ENCODE measurements around the gene TMEM208. TPM values are rescaled to one million over a fixed set of nuclear protein-coding genes. Genes with fewer than 3 reads are reported as not detected.

TMEM208 gene
- total RNA-seq, 1 experiment from 2014 or later, result 53.5 TPM

DNA sequence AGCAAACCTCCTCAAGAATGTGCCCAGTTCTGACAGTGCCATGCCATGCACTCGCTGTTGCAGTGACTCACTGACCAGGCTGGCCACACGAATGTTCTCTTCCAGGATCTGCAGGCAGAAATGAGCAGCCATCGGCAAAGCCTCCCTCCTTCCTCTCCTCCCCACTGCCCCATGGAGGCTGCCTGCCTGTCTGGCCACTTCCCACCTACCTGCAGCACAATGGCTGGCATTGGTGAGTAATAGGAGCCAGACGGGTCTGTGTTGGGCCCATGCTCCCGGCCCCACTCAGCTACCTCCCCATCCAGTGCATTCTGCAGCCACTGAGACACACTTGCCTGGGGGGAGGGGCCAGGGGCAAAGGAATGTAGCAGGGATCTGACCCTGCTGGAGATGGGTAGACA lies 40.4 kb upstream of the TMEM208 start:
- Mint-ChIP-seq H3K36me3 (ENCODE audit: insufficient read depth, unreplicated experiment) (peaks cover 3% of the 10 kb centered on the region), H3K27ac (ENCODE audit: unreplicated experiment) (no peak overlapping the region), H3K4me3 (ENCODE audit: low read depth, unreplicated experiment) (no peak overlapping the region), H3K27me3 (ENCODE audit: unreplicated experiment) (peaks cover 12% of the 10 kb centered on the region), H3K4me1 (ENCODE audit: low read depth, unreplicated experiment) (peaks cover 16% of the 10 kb centered on the region), H3K9me3 (ENCODE audit: low read depth, unreplicated experiment) (no peaks in the 10 kb centered on the region)
- CTCF ChIA-PET, result interaction anchor here (1.0 to 1.2 kb wide), 2 partner anchors 10 to 211 kb away, joined by 3 read pairs; no protein-coding TSS in a partner anchor
- no peak for DNase-seq
- TF ChIP-seq CTCF (IDR thresholded peaks at IDR 0.05; ENCODE audit: unreplicated experiment), result no peak
- no TSS peak for BruUV-seq (replicated peaks)
- intact Hi-C loops (cut with micrococcal nuclease; ENCODE audit: unreplicated experiment), result loop anchor here (5.0 kb wide), 2 partner anchors 169 to 239 kb away; no protein-coding TSS in a partner anchor

DNA sequence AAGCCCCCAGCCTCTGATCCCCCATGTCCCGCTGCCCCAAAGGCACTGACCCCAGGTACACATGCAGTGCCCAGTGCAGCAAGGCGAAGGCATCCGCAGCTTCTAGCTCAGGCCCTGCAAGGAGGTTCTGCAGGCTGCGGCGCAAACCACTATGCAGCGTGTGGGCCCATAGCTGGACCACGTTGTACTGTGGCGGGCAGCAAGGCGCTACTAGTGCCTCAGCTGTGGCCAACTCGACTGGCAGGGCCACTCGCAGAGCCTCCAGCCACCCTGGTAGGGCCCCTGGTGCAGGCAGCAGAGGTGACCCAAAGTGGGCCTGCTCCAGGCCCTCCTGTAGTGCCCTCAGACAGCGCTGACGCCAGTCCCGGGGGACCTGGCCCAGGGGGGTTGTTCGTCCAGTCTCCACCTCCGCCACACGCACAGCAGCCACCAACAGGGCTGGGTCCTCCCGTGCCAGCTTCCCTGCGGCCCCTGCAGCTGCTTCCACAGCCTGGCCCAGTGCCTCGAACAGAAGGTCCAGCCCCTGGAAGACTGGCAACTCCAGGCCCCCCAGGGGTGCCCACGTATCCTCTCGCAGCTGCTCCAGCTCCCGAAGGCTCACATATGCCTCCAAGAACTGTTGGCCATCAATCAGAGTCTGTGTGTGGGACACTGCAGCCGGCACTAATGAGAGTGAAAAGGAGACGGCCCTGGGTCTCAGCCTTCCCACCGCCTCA lies 39.6 kb upstream of the TMEM208 start:
- TF ChIP-seq CTCF (IDR thresholded peaks at IDR 0.05; ENCODE audit: unreplicated experiment), result no peak
- H3K27ac Mint-ChIP-seq (ENCODE audit: unreplicated experiment), result no peak overlapping the region
- CTCF ChIA-PET, result interaction anchor here (1.0 kb wide), 1 partner anchor 9 kb away, joined by 3 read pairs; no protein-coding TSS in a partner anchor
- DNase-seq, result no peak
- intact Hi-C loops (cut with micrococcal nuclease; ENCODE audit: unreplicated experiment), result loop anchor here (5.0 kb wide), 2 partner anchors 170 to 240 kb away; no protein-coding TSS in a partner anchor
- no TSS peak for BruUV-seq (replicated peaks)
- H3K4me1 Mint-ChIP-seq (ENCODE audit: low read depth, unreplicated experiment), result peaks cover 19% of the 10 kb centered on the region
- peaks cover 11% of the 10 kb centered on the region for H3K36me3 Mint-ChIP-seq (ENCODE audit: insufficient read depth, unreplicated experiment)
- peaks cover 12% of the 10 kb centered on the region for H3K27me3 Mint-ChIP-seq (ENCODE audit: unreplicated experiment)
- no peak overlapping the region for H3K4me3 Mint-ChIP-seq (ENCODE audit: low read depth, unreplicated experiment)
- no peaks in the 10 kb centered on the region for H3K9me3 Mint-ChIP-seq (ENCODE audit: low read depth, unreplicated experiment)

DNA sequence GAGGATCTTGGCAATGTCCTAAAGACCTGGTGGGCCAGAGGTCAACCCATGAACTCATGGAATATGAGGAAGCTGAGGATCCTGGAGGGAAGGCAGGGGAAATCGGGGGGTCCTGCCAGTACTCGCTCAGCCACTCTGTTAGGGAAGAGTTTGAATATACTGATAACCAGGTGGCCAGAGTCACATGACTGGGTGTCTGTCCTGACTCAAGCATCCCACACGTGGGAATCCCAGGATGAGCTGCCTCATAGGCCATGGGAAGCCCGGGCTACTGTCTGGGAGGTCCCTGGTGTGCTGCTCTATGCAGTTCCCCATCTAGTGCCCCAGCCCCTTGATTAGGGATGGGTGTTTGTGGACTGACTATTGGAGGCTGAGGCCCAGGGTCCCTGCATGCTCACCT lies 38.6 kb upstream of the TMEM208 start:
- DNase-seq, result no peak
- peaks cover 21% of the 10 kb centered on the region for H3K4me1 Mint-ChIP-seq (ENCODE audit: low read depth, unreplicated experiment)
- no peak overlapping the region for H3K4me3 Mint-ChIP-seq (ENCODE audit: low read depth, unreplicated experiment)
- no peak for TF ChIP-seq CTCF (IDR thresholded peaks at IDR 0.05; ENCODE audit: unreplicated experiment)
- intact Hi-C loops (cut with micrococcal nuclease; ENCODE audit: unreplicated experiment), result loop anchor here (5.0 kb wide), 2 partner anchors 171 to 241 kb away; no protein-coding TSS in a partner anchor
- H3K27me3 Mint-ChIP-seq (ENCODE audit: unreplicated experiment), result peaks cover 12% of the 10 kb centered on the region
- BruUV-seq (replicated peaks), result no TSS peak
- no peaks in the 10 kb centered on the region for H3K9me3 Mint-ChIP-seq (ENCODE audit: low read depth, unreplicated experiment)
- CTCF ChIA-PET, result interaction anchor here (0.7 kb wide), 1 partner anchor 384 kb away, joined by 3 read pairs; no protein-coding TSS in a partner anchor
- peaks cover 21% of the 10 kb centered on the region for H3K36me3 Mint-ChIP-seq (ENCODE audit: insufficient read depth, unreplicated experiment)
- H3K27ac Mint-ChIP-seq (ENCODE audit: unreplicated experiment), result no peak overlapping the region

DNA sequence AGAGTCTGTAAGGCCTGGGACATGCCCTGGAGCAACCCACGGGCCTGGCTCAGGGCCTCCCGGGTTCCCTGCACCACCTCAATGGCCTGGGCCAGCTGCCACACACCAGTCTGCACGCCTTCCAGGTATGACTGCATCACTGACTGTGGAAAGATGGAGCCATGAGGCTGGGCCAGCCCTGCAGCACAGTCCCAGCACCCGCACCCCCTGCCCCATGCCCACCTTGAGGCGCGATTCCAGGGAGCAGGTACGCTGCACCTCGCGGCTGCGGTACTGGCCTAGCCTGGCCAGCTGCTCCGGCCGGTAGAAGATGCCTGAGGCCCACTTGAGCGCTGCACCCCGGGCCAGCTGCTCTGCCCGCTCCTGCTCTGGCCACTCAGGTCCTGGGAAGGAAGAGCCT lies 38.1 kb upstream of the TMEM208 start:
- DNase-seq, result no peak
- CTCF ChIA-PET, result interaction anchor here (0.7 kb wide), 2 partner anchors 37 to 383 kb away, joined by 3 read pairs; no protein-coding TSS in a partner anchor
- Mint-ChIP-seq H3K27me3 (ENCODE audit: unreplicated experiment) (peaks cover 12% of the 10 kb centered on the region), H3K4me3 (ENCODE audit: low read depth, unreplicated experiment) (no peak overlapping the region), H3K36me3 (ENCODE audit: insufficient read depth, unreplicated experiment) (peaks cover 26% of the 10 kb centered on the region), H3K9me3 (ENCODE audit: low read depth, unreplicated experiment) (no peaks in the 10 kb centered on the region), H3K4me1 (ENCODE audit: low read depth, unreplicated experiment) (peaks cover 26% of the 10 kb centered on the region), H3K27ac (ENCODE audit: unreplicated experiment) (no peak overlapping the region)
- no TSS peak for BruUV-seq (replicated peaks)
- intact Hi-C loops (cut with micrococcal nuclease; ENCODE audit: unreplicated experiment), result loop anchor here (5.0 kb wide), 2 partner anchors 171 to 241 kb away; no protein-coding TSS in a partner anchor
- no peak for TF ChIP-seq CTCF (IDR thresholded peaks at IDR 0.05; ENCODE audit: unreplicated experiment)
